GM19397 (cell line): ENCODE measurements around the gene PLSCR1.
"Not testable (repeated sequence)": the region's sequence is repeated elsewhere in the genome, so short reads cannot be mapped to it uniquely, and the experiment has no call there.

Experiments used
- ATAC-seq: cut with Tn5 transposase; IDR thresholded peaks from one replicate; pipeline ENCODE4 v1.9.1; 2021; ENCODE audit warnings: mild to moderate bottlenecking, moderate library complexity; ENCODE audit not compliant: unreplicated experiment

The PLSCR1 gene

GRCh38 chr3:146550743-146551510 is 6.5 kb upstream of the PLSCR1 start:
- ATAC-seq: peak; percentile 84

- no peak for ATAC-seq
Measured at GRCh38 chr3:146550070-146550615, 5.7 kb upstream of the PLSCR1 start.

- ATAC-seq: no peak
Measured at GRCh38 chr3:146547235-146547835, 2.9 kb upstream of the PLSCR1 start.

- no peak for ATAC-seq
Measured at GRCh38 chr3:146546366-146546965, 2.1 kb upstream of the PLSCR1 start.

GRCh38 chr3:146544929-146545528 is 622 bp upstream of the PLSCR1 start:
- ATAC-seq: peak; percentile 14

- ATAC-seq: peak; percentile 4
Measured at GRCh38 chr3:146543461-146544001, 876 bp downstream of the PLSCR1 start.

- no peak for ATAC-seq
Measured at GRCh38 chr3:146542978-146543377, 1.4 kb downstream of the PLSCR1 start.

GRCh38 chr3:146542179-146542578 is 2.2 kb downstream of the PLSCR1 start:
- no peak for ATAC-seq

- no peak for ATAC-seq
Measured at GRCh38 chr3:146540978-146541377, 3.4 kb downstream of the PLSCR1 start.

- ATAC-seq: no peak
Measured at GRCh38 chr3:146540236-146540635, 4.2 kb downstream of the PLSCR1 start.

GRCh38 chr3:146539315-146539714 is 5.1 kb downstream of the PLSCR1 start:
- no peak for ATAC-seq

GRCh38 chr3:146537603-146538002 is 6.8 kb downstream of the PLSCR1 start:
- no peak for ATAC-seq

GRCh38 chr3:146536681-146537080 is 7.7 kb downstream of the PLSCR1 start:
- ATAC-seq: no peak

GRCh38 chr3:146532406-146532805 is 12.0 kb downstream of the PLSCR1 start:
- no peak for ATAC-seq

GRCh38 chr3:146530609-146531008 is 13.8 kb downstream of the PLSCR1 start:
- no peak for ATAC-seq

GRCh38 chr3:146529021-146529420 is 15.4 kb downstream of the PLSCR1 start:
- ATAC-seq: no peak

- no peak for ATAC-seq
Measured at GRCh38 chr3:146524961-146525360, 19.4 kb downstream of the PLSCR1 start.

GRCh38 chr3:146523531-146523930 is 20.9 kb downstream of the PLSCR1 start:
- no peak for ATAC-seq

GRCh38 chr3:146522174-146523158 is 21.9 kb downstream of the PLSCR1 start:
- not testable (repeated sequence) for ATAC-seq

- no peak for ATAC-seq
Measured at GRCh38 chr3:146521394-146521793, 23.0 kb downstream of the PLSCR1 start.
